WTC11 (cell line): Measurements from ENCODE around the gene NAV2.

Experiments
- ATF6 ChIP-seq: sonication (generic); formaldehyde crosslinking; IDR thresholded peaks from 2 replicates; pipeline ENCODE4 v1.8.1; 2023; ENCODE audit warnings: mild to moderate bottlenecking, missing genetic modification reagents
- ELF4 ChIP-seq: sonication (generic); formaldehyde crosslinking; IDR thresholded peaks from 2 replicates; pipeline ENCODE4 v1.8.1; 2022; ENCODE audit warnings: low read depth, mild to moderate bottlenecking, moderate library complexity, missing genetic modification reagents
- MAX ChIP-seq: sonication (generic); formaldehyde crosslinking; IDR thresholded peaks from 2 replicates; pipeline ENCODE4 v1.8.0; 2022; ENCODE audit warnings: mild to moderate bottlenecking, missing genetic modification reagents
- NFYB ChIP-seq: sonication (generic); formaldehyde crosslinking; conservative IDR thresholded peaks from 2 replicates; pipeline ENCODE4 v1.8.0; 2022; ENCODE audit warnings: low read depth, missing genetic modification reagents
- TF ChIP-seq, protein P1 (sequence below): fragments of 200-600 bp; IDR thresholded peaks from 2 replicates; pipeline ENCODE4 v1.8.0; 2022; ENCODE audit warnings: antibody characterized with exemption
- TF ChIP-seq, protein P2 (sequence below): sonication (generic); formaldehyde crosslinking; conservative IDR thresholded peaks from 2 replicates; pipeline ENCODE4 v1.8.1; 2023; ENCODE audit warnings: mild to moderate bottlenecking, low read depth, missing genetic modification reagents, moderate library complexity

DNA sequence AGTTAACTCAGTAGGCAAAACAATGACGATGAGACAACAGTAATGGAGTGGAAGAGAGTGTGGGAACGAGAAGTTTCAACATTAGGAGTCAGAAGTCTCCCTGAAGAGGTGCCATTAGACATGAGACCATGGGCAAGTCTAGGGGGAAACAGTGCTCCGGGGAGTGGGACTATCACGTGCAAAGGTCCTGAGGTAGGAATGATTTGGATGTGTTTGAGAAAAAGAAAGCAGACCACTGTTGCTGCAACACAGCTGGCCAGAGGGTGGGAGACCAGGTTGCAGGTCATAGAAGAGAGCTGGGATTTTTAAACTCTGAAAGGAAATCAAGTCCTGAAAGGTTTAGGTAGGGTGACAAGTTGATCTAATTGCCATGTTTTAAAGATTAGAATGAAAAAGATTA lies 63.0 kb downstream of the NAV2 start:
- TF ChIP-seq MAX (CRISPR knock-in tag): no peak
- TF ChIP-seq ATF6: no peak
- TF ChIP-seq, protein P1, sequence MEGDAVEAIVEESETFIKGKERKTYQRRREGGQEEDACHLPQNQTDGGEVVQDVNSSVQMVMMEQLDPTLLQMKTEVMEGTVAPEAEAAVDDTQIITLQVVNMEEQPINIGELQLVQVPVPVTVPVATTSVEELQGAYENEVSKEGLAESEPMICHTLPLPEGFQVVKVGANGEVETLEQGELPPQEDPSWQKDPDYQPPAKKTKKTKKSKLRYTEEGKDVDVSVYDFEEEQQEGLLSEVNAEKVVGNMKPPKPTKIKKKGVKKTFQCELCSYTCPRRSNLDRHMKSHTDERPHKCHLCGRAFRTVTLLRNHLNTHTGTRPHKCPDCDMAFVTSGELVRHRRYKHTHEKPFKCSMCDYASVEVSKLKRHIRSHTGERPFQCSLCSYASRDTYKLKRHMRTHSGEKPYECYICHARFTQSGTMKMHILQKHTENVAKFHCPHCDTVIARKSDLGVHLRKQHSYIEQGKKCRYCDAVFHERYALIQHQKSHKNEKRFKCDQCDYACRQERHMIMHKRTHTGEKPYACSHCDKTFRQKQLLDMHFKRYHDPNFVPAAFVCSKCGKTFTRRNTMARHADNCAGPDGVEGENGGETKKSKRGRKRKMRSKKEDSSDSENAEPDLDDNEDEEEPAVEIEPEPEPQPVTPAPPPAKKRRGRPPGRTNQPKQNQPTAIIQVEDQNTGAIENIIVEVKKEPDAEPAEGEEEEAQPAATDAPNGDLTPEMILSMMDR: no peak
- TF ChIP-seq ELF4 (CRISPR knock-in tag): no peak
- TF ChIP-seq, protein P2, sequence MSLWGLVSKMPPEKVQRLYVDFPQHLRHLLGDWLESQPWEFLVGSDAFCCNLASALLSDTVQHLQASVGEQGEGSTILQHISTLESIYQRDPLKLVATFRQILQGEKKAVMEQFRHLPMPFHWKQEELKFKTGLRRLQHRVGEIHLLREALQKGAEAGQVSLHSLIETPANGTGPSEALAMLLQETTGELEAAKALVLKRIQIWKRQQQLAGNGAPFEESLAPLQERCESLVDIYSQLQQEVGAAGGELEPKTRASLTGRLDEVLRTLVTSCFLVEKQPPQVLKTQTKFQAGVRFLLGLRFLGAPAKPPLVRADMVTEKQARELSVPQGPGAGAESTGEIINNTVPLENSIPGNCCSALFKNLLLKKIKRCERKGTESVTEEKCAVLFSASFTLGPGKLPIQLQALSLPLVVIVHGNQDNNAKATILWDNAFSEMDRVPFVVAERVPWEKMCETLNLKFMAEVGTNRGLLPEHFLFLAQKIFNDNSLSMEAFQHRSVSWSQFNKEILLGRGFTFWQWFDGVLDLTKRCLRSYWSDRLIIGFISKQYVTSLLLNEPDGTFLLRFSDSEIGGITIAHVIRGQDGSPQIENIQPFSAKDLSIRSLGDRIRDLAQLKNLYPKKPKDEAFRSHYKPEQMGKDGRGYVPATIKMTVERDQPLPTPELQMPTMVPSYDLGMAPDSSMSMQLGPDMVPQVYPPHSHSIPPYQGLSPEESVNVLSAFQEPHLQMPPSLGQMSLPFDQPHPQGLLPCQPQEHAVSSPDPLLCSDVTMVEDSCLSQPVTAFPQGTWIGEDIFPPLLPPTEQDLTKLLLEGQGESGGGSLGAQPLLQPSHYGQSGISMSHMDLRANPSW (CRISPR knock-in tag): no peak
- no peak for TF ChIP-seq NFYB
